Type B pancreatic cell (in vitro differentiated cells): Measurements from ENCODE around the gene TMTC2. TPM values are rescaled to one million over a fixed set of nuclear protein-coding genes. Genes with fewer than 3 reads are reported as not detected.

ENCODE experiments used
- DNase-seq: peaks from one replicate; pipeline ENCODE4 v3.0.0; 2021; ENCODE audit warnings: mixed read lengths; ENCODE audit not compliant: unreplicated experiment; ENCODE audit errors: extremely low spot score
- H3K27ac Mint-ChIP-seq: 2 replicates; pipeline ENCODE4 v1.8.0; 2021; ENCODE audit warnings: mild to moderate bottlenecking, mixed read lengths
- H3K27me3 Mint-ChIP-seq: 2 replicates; pipeline ENCODE4 v1.8.0; 2021; ENCODE audit warnings: mixed read lengths
- H3K36me3 Mint-ChIP-seq: 2 replicates; pipeline ENCODE4 v1.8.0; 2021; ENCODE audit warnings: mixed read lengths
- H3K4me1 Mint-ChIP-seq: one replicate; pipeline ENCODE4 v1.8.0; 2021; ENCODE audit warnings: mixed read lengths; ENCODE audit not compliant: unreplicated experiment
- H3K4me3 Mint-ChIP-seq: 2 replicates; pipeline ENCODE4 v1.8.0; 2021; ENCODE audit warnings: mild to moderate bottlenecking, mixed read lengths
- H3K9me3 Mint-ChIP-seq: 2 replicates; pipeline ENCODE4 v1.8.0; 2021; ENCODE audit warnings: mixed read lengths
- total RNA-seq: library from RNA; stranded (reverse); gene quantifications from 2 replicates; pipeline ENCODE4 v1.2.1, GENCODE V29; 2021; ENCODE audit warnings: low replicate concordance
- TF ChIP-seq, protein P1 (sequence below): fragments of 200-600 bp; sonication (generic); conservative IDR thresholded peaks from 2 replicates; pipeline ENCODE4 v1.5.0; 2021; ENCODE audit warnings: antibody characterized with exemption, mild to moderate bottlenecking

Gene TMTC2
- total RNA-seq, 1 donor from 2014 or later: 31.0 TPM

DNA sequence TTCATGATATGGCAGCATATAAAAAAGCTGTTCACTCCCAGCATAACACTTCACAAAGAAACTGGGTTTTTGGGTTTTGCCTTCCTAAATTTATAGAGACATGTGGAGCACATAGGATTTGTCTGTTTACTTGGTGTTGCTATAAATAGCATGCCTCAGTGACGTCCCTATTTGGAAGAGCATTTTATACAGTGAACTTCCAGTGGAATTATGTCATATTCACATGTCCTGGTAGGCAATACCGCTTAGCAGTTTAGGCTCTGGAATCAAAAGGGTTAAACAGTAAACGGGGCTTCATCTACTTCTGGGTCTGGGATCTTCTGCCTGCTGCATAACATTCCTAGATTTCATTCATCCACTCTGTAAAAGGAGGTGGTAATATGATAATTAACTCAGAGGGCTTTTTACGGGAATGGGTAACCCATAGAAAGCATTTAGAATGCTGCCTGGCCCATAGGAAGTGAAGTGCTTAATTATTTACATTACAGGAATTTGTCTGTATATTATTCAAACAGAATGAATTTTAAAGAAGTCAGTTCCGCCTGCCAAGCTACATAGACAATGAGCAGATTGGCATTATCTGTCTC is 396.1 kb downstream of the TMTC2 start:
- Mint-ChIP-seq H3K4me3 (no peak overlapping the region), H3K36me3 (peaks cover 9% of the 10 kb centered on the region), H3K27ac (no peak overlapping the region), H3K27me3 (no peaks in the 10 kb centered on the region), H3K4me1 (peaks cover 7% of the 10 kb centered on the region), H3K9me3 (peaks cover 10% of the 10 kb centered on the region)
- TF ChIP-seq, protein P1, sequence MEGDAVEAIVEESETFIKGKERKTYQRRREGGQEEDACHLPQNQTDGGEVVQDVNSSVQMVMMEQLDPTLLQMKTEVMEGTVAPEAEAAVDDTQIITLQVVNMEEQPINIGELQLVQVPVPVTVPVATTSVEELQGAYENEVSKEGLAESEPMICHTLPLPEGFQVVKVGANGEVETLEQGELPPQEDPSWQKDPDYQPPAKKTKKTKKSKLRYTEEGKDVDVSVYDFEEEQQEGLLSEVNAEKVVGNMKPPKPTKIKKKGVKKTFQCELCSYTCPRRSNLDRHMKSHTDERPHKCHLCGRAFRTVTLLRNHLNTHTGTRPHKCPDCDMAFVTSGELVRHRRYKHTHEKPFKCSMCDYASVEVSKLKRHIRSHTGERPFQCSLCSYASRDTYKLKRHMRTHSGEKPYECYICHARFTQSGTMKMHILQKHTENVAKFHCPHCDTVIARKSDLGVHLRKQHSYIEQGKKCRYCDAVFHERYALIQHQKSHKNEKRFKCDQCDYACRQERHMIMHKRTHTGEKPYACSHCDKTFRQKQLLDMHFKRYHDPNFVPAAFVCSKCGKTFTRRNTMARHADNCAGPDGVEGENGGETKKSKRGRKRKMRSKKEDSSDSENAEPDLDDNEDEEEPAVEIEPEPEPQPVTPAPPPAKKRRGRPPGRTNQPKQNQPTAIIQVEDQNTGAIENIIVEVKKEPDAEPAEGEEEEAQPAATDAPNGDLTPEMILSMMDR: no peak
- DNase-seq: no peak

DNA sequence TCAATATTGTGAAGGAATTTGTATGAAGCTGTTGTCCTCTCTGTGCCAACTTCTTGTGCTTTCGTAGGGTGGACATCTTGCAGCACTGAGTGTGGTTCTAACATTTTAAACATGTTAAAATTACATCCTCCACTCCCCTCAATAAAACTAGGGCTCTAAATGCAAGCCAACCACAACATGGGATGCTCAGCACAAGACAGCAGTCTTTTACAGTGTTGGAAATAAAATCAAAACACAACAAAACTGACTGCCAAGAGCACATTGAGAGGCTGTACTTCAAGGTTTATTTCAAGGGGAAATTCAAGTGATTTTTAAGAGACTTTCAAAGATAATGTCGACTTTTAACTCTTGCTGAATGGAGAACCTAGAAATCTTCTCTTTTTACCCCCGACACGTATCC is 396.9 kb downstream of the TMTC2 start:
- H3K36me3 Mint-ChIP-seq: peaks cover 14% of the 10 kb centered on the region
- no peak overlapping the region for H3K4me3 Mint-ChIP-seq
- no peaks in the 10 kb centered on the region for H3K27me3 Mint-ChIP-seq
- TF ChIP-seq, protein P1: no peak
- DNase-seq: no peak
- H3K4me1 Mint-ChIP-seq: peaks cover 7% of the 10 kb centered on the region
- no peak overlapping the region for H3K27ac Mint-ChIP-seq
- peaks cover 10% of the 10 kb centered on the region for H3K9me3 Mint-ChIP-seq

DNA sequence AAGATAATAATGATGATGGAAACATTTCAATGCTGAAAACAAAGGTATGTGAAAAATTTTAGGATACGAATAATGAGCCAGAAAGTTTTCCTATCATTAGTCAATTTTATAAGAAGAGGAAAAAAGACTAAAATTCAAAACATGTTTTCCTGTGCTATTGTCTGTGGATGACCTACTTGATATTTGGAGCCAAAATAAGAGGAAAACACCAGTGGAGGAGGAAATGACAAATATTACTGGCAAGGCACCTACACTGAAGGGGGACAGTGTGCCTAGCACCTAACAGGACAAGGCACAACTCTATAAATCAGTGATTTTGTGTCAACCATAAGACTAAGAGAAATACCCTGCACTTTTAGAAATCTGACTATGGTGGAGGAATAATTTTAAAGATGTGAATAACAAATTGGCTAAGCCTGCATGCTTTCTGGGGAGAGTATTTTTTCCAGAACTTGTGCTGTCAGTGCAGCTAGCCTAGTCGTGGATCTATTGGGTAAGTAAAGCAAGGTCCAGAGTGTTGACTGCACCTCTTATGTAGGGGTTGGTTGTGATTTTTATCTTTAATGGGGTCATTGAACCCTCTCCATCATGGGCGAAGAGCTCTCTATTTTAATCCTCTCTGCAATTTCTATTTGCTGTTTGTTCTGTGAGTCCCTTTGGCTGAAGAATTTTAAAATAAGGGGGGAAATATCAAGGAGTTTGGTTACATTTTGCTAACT is 398.0 kb downstream of the TMTC2 start:
- DNase-seq: no peak
- TF ChIP-seq, protein P1: no peak
- Mint-ChIP-seq H3K36me3 (peaks cover 14% of the 10 kb centered on the region), H3K27me3 (no peaks in the 10 kb centered on the region), H3K9me3 (peaks cover 10% of the 10 kb centered on the region), H3K27ac (no peak overlapping the region), H3K4me3 (no peak overlapping the region), H3K4me1 (peaks cover 7% of the 10 kb centered on the region)

DNA sequence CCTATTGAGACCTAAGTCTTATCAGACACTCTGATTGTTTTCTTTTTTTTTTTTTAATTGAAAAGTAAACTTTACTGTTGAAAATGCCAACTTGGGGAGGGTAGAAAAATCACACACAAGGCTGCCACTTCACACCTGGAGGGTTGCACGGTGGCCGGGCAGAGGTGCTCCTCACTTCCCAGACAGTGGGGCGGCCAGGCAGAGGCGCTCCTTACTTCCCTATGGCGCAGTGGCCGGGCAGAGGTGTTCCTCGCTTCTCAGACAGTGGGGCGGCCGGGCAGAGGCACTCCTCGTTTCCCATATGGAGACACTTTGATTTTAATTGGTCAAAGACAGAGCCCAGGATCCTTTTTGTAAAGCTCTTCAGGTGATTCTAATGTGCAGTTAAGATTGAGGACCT is 399.3 kb downstream of the TMTC2 start:
- TF ChIP-seq, protein P1: no peak
- Mint-ChIP-seq H3K4me3 (no peak overlapping the region), H3K27ac (no peak overlapping the region), H3K36me3 (peaks cover 14% of the 10 kb centered on the region), H3K4me1 (peaks cover 14% of the 10 kb centered on the region), H3K9me3 (peaks cover 10% of the 10 kb centered on the region), H3K27me3 (no peaks in the 10 kb centered on the region)
- no peak for DNase-seq

DNA sequence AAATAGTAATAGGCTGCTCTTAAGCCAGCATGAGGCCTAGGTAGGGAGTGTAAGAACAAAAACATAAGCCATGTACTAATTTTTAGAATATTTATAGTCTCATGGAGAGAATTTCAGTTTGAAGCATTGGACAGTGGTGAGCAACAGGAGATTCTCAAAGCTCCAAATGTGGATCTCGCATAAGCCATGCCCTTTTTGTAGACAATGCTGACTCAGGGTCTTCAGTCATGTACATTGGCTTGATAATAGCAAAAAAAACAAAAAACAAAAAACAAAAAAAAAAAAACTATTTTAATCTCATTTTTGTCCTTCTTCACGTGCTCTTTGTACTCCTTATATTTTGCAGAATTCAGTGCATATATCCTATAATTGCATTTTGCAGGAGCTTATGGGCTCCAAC is 402.9 kb downstream of the TMTC2 start:
- H3K36me3 Mint-ChIP-seq: peaks cover 14% of the 10 kb centered on the region
- DNase-seq: no peak
- H3K27ac Mint-ChIP-seq: no peak overlapping the region
- no peaks in the 10 kb centered on the region for H3K27me3 Mint-ChIP-seq
- TF ChIP-seq, protein P1: no peak
- H3K4me3 Mint-ChIP-seq: no peak overlapping the region
- peaks cover 24% of the 10 kb centered on the region for H3K4me1 Mint-ChIP-seq
- H3K9me3 Mint-ChIP-seq: peaks cover 18% of the 10 kb centered on the region
